Glutamatergic neuron (in vitro differentiated cells): Measurements from ENCODE around the gene YTHDC2. TPM values are rescaled to one million over a fixed set of nuclear protein-coding genes. Genes with fewer than 3 reads are reported as not detected.

Experiments used
- DNase-seq: peaks from one replicate; pipeline ENCODE4 v3.0.0; 2022
- H3K27ac Mint-ChIP-seq: one replicate; pipeline ENCODE4 v1.8.0; 2020; ENCODE audit warnings: mild to moderate bottlenecking, mixed read lengths, inconsistent platforms; ENCODE audit not compliant: unreplicated experiment
- H3K27me3 Mint-ChIP-seq: one replicate; pipeline ENCODE4 v1.8.0; 2020; ENCODE audit warnings: mild to moderate bottlenecking, moderate library complexity, mixed read lengths, inconsistent platforms; ENCODE audit not compliant: unreplicated experiment
- H3K36me3 Mint-ChIP-seq: one replicate; pipeline ENCODE4 v1.8.0; 2020; ENCODE audit warnings: mild to moderate bottlenecking, mixed read lengths, inconsistent platforms; ENCODE audit not compliant: unreplicated experiment
- H3K4me1 Mint-ChIP-seq: one replicate; pipeline ENCODE4 v1.8.0; 2020; ENCODE audit warnings: mild to moderate bottlenecking, low read depth, mixed read lengths, inconsistent platforms; ENCODE audit not compliant: unreplicated experiment
- H3K4me3 Mint-ChIP-seq: one replicate; pipeline ENCODE4 v1.8.0; 2020; ENCODE audit warnings: mild to moderate bottlenecking, mixed read lengths, inconsistent platforms; ENCODE audit not compliant: unreplicated experiment
- H3K9me3 Mint-ChIP-seq: one replicate; pipeline ENCODE4 v1.8.0; 2020; ENCODE audit warnings: mild to moderate bottlenecking, moderate library complexity, mixed read lengths, inconsistent platforms; ENCODE audit not compliant: unreplicated experiment
- CTCF ChIP-seq: fragments of 200-600 bp; sonication (generic); IDR thresholded peaks from one replicate; pipeline ENCODE4 v1.5.0; 2021; ENCODE audit not compliant: partially characterized antibody, unreplicated experiment
- total RNA-seq: library from RNA; stranded (reverse); fragmentation: NEBNext Ultra II Directional; extraction: Animal tissue kit (Norgen Biotek cat#: 25700); gene quantifications from one replicate; pipeline ENCODE4 v1.2.1, GENCODE V29; 2021; ENCODE audit not compliant: unreplicated experiment

YTHDC2 gene
- total RNA-seq, 1 donor from 2014 or later, result 39.9 TPM

- Mint-ChIP-seq H3K27me3 (no peaks in the 10 kb centered on the region), H3K27ac (no peak overlapping the region), H3K9me3 (peaks cover 1% of the 10 kb centered on the region), H3K4me3 (no peak overlapping the region), H3K4me1 (no peaks in the 10 kb centered on the region), H3K36me3 (peaks cover 11% of the 10 kb centered on the region)
- no peak for DNase-seq
- TF ChIP-seq CTCF, result no peak
These were observed 64.6 kb downstream of the YTHDC2 start for GRCh38 chr5:113578091-113578490.

GRCh38 chr5:113581388-113581787 is 67.9 kb downstream of the YTHDC2 start:
- Mint-ChIP-seq H3K27ac (no peak overlapping the region), H3K4me3 (no peak overlapping the region), H3K36me3 (no peaks in the 10 kb centered on the region), H3K27me3 (no peaks in the 10 kb centered on the region), H3K4me1 (no peaks in the 10 kb centered on the region), H3K9me3 (peaks cover 1% of the 10 kb centered on the region)
- TF ChIP-seq CTCF, result no peak
- no peak for DNase-seq

DNA sequence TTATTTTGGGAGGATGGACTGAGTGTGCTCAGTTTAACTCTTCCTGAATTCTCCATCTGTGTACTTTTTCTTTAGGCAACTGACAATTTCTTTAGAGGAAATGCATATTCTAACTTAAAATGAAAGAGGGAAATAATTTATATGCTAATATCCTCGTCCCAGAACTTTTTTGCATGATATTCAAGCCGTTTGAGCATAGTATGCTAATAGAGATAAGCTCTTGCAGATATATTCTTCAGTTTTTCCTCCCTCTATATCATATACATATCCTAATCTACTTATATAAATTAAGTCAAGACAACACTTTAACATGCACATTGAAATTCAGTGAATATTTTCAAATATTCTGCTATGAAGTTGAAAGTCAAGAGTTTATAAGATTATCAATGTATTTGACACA is 84.7 kb downstream of the YTHDC2 start:
- H3K9me3 Mint-ChIP-seq, result no peaks in the 10 kb centered on the region
- no peak for DNase-seq
- no peak overlapping the region for H3K27ac Mint-ChIP-seq
- no peak for TF ChIP-seq CTCF
- no peaks in the 10 kb centered on the region for H3K36me3 Mint-ChIP-seq
- H3K4me3 Mint-ChIP-seq, result no peak overlapping the region
- no peaks in the 10 kb centered on the region for H3K4me1 Mint-ChIP-seq
- no peaks in the 10 kb centered on the region for H3K27me3 Mint-ChIP-seq

GRCh38 chr5:113598926-113599325 is 85.4 kb downstream of the YTHDC2 start:
- no peak for DNase-seq
- H3K27me3 Mint-ChIP-seq, result no peaks in the 10 kb centered on the region
- no peak overlapping the region for H3K27ac Mint-ChIP-seq
- H3K4me1 Mint-ChIP-seq, result no peaks in the 10 kb centered on the region
- no peak overlapping the region for H3K4me3 Mint-ChIP-seq
- H3K36me3 Mint-ChIP-seq, result no peaks in the 10 kb centered on the region
- H3K9me3 Mint-ChIP-seq, result no peaks in the 10 kb centered on the region
- no peak for TF ChIP-seq CTCF

GRCh38 chr5:113600255-113600905 is 86.9 kb downstream of the YTHDC2 start:
- Mint-ChIP-seq H3K4me1 (peaks cover 2% of the 10 kb centered on the region), H3K27ac (no peak overlapping the region), H3K27me3 (no peaks in the 10 kb centered on the region), H3K4me3 (no peak overlapping the region), H3K9me3 (no peaks in the 10 kb centered on the region), H3K36me3 (no peaks in the 10 kb centered on the region)
- no peak for DNase-seq
- TF ChIP-seq CTCF, result no peak
